Colonic mucosa (tissue), 4 donors: Measurements from ENCODE around the gene KIAA0825. TPM values are rescaled to one million over a fixed set of nuclear protein-coding genes. Genes with fewer than 3 reads are reported as not detected.

ENCODE experiments used
- DNase-seq: peaks from one replicate; pipeline ENCODE4 v3.0.0-alpha.2; 2020
- H3K27ac ChIP-seq: fragments of 200-600 bp; one replicate; pipeline ENCODE4 v1.8.0; 2021
- H3K27me3 ChIP-seq: fragments of 200-600 bp; one replicate; pipeline ENCODE4 v1.8.0; 2021
- H3K36me3 ChIP-seq: fragments of 200-600 bp; one replicate; pipeline ENCODE4 v1.8.0; 2021
- H3K4me1 ChIP-seq: fragments of 200-600 bp; one replicate; pipeline ENCODE4 v1.8.0; 2021; ENCODE audit warnings: mild to moderate bottlenecking
- H3K4me3 ChIP-seq: fragments of 200-600 bp; one replicate; pipeline ENCODE4 v1.8.0; 2021
- H3K9ac ChIP-seq, 2 donors: one replicate each; pipeline ENCODE4 v1.7.0; 2013; ENCODE audit warnings: control low read depth in 2 of 2, low read depth in 2 of 2, low read length in 2 of 2
- H3K9me3 ChIP-seq: fragments of 200-600 bp; one replicate; pipeline ENCODE4 v1.8.0; 2021
- CTCF ChIP-seq: fragments of 200-600 bp; IDR thresholded peaks from one replicate; pipeline ENCODE4 v1.8.0; 2022; ENCODE audit warnings: antibody characterized with exemption, mild to moderate bottlenecking
- intact Hi-C: fragments of 100-400 bp; cut with DNase I; formaldehyde crosslinking; loops from one replicate; pipeline ENCODE4 v1.14.1; 2022
- total RNA-seq, 2 donors: library from RNA; stranded (reverse); fragmentation: NEBNext Ultra II Directional in 1 of 2; extraction: Animal tissue kit (Norgen Biotek cat#: 25700) in 1 of 2; gene quantifications; one replicate each; pipeline ENCODE4 v1.2.1, GENCODE V29; 2021
- donor health status: healthy.
- donor health status: DM: no; HTN: no; CAD: no.
- donor health status: DM: no; HTN: no; CAD: no.

Gene KIAA0825
- total RNA-seq, 2 donors from 2014 or later, result 1.1 to 1.5 TPM

- intact Hi-C loops, result no loop called here
- Histone ChIP-seq H3K27me3 (no peaks in the 10 kb centered on the region), H3K4me3 (no peak overlapping the region), H3K9ac (no peak overlapping the region), H3K9me3 (no peaks in the 10 kb centered on the region), H3K27ac (no peak overlapping the region), H3K36me3 (no peaks in the 10 kb centered on the region), H3K4me1 (no peaks in the 10 kb centered on the region)
- no peak for DNase-seq
- TF ChIP-seq CTCF, result no peak
Measured at GRCh38 chr5:94538260-94538659, 80.1 kb downstream of the KIAA0825 start.

DNA sequence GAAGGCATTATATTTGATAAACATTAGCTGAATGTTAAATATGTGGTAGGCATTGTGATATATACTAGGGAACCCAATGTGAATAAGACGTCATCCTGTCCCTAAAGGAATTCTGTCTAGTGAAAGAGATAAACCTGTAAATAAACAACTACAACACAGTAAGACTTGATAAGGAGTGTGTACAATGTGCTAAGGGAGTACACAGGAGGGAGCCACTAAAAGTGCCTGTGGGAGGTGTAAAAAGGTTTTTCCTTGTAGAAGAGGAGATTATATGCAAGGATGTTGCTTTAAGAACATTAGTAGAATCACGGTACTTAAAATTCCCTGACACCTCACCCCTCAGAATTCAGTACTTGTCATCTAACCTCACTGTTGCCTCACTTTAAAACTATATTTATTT lies 91.7 kb downstream of the KIAA0825 start:
- TF ChIP-seq CTCF, result no peak
- DNase-seq, result no peak
- intact Hi-C loops, result loop anchor here (5.0 kb wide), 1 partner anchor 166 kb away; no protein-coding TSS in a partner anchor
- Histone ChIP-seq H3K4me1 (no peaks in the 10 kb centered on the region), H3K27ac (no peak overlapping the region), H3K9ac (no peak overlapping the region), H3K36me3 (no peaks in the 10 kb centered on the region), H3K4me3 (no peak overlapping the region), H3K9me3 (no peaks in the 10 kb centered on the region), H3K27me3 (no peaks in the 10 kb centered on the region)

- no peaks in the 10 kb centered on the region for H3K9me3 ChIP-seq
- peak; percentile 57 for TF ChIP-seq CTCF
- no peak overlapping the region for H3K27ac ChIP-seq
- H3K36me3 ChIP-seq, result no peaks in the 10 kb centered on the region
- H3K4me3 ChIP-seq, result no peak overlapping the region
- no peak for DNase-seq
- intact Hi-C loops, result loop anchor here (2.0 to 5.0 kb wide), 2 partner anchors 167 to 212 kb away; no protein-coding TSS in a partner anchor
- H3K9ac ChIP-seq, result no peak overlapping the region
- no peaks in the 10 kb centered on the region for H3K27me3 ChIP-seq
- no peaks in the 10 kb centered on the region for H3K4me1 ChIP-seq
Measured at GRCh38 chr5:94524841-94525697, 93.3 kb downstream of the KIAA0825 start.

GRCh38 chr5:94523018-94523417 lies 95.4 kb downstream of the KIAA0825 start:
- Histone ChIP-seq H3K27me3 (no peaks in the 10 kb centered on the region), H3K9me3 (no peaks in the 10 kb centered on the region), H3K36me3 (no peaks in the 10 kb centered on the region), H3K4me3 (no peak overlapping the region), H3K4me1 (no peaks in the 10 kb centered on the region), H3K9ac (no peak overlapping the region), H3K27ac (no peak overlapping the region)
- TF ChIP-seq CTCF, result no peak
- intact Hi-C loops, result no loop called here
- no peak for DNase-seq

GRCh38 chr5:94522117-94522516 lies 96.3 kb downstream of the KIAA0825 start:
- Histone ChIP-seq H3K9me3 (no peaks in the 10 kb centered on the region), H3K4me3 (no peak overlapping the region), H3K27ac (no peak overlapping the region), H3K9ac (no peak overlapping the region), H3K27me3 (no peaks in the 10 kb centered on the region), H3K36me3 (no peaks in the 10 kb centered on the region), H3K4me1 (no peaks in the 10 kb centered on the region)
- DNase-seq, result no peak
- intact Hi-C loops, result no loop called here
- TF ChIP-seq CTCF, result no peak
